ENCODE measurements around the gene TTC21A. TPM values are rescaled to one million over a fixed set of nuclear protein-coding genes. Genes with fewer than 3 reads are reported as not detected.

Gene TTC21A
- total RNA-seq, 2 experiments from 2014 or later = 1.7 to 1.8 TPM

DNA sequence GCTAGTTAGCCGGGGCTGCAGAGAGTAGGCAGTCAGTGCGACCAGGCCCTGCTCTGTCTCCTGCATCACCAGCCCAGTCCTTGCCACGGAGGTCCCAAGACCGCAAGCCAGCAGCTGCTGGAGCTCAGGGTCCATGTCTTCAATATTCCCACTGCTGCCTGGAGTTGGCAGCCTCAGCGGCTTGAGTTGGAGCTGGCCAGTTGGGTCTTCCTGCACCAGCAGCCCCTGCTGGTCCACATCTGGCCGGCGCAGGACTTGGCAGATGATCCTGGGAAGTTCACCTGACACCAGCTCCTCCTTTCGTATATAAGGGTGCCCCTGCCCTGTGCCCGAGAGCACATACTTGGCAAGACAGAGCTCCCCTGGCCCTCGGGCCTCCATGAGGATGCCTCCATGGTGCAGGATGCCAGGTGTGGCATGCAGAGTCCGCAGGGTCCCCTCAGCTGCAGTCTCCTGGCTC lies 79.2 kb downstream of the TTC21A start:
- no peak overlapping the region for H3K27ac Mint-ChIP-seq
- no peak for DNase-seq
- ChIA-PET CTCF (interaction anchor here (1.2 to 15.1 kb wide), 3 partner anchors 21 to 103 kb away, joined by 3 to 587 read pairs (median 7); no protein-coding TSS in a partner anchor), POLR2A (no interaction called here)
- peaks cover 5% of the 10 kb centered on the region for H3K4me1 Mint-ChIP-seq (ENCODE audit: low read depth)
- H3K36me3 Mint-ChIP-seq = no peaks in the 10 kb centered on the region
- no peaks in the 10 kb centered on the region for H3K27me3 Mint-ChIP-seq
- no peaks in the 10 kb centered on the region for H3K9me3 Mint-ChIP-seq
- intact Hi-C loops (cut with micrococcal nuclease) = no loop called here
- no peak overlapping the region for H3K4me3 Mint-ChIP-seq

DNA sequence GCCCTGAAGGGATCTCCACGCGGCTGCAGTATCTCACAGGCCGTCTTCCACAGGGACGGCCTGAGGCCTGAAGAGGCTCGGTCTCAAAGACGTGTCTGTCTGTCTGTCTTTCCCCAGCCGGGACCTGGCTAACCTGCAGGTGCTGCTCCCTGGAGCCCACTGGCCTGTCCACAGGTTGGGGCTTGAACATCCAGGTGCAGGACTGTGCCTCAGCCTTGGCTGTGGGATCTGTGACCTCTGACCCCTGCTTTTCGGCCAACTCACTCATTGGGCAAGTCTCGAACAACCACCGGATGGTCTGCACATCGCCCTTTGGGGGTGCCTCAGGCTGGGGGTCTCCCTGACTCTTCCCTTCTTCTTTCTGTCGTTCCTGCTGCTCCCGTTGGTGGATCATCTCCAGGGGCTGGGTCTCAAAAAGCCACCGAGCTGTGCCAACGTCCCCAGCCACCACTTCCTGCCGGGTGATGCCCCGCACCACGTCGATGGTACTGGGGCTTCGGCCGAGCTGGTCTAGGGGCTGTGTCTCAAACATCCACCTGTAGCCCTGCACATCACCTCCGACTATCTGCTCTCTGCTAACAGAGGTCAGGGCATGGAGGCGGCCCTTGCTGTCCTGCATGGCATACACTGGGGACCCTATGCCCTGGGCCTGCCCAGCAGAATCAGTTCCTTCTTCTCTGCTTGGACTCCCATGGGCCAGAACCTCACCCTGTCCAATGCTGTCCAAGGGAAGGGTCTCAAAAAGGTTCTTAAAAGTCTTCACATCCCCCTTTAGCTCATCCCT lies 80.1 kb downstream of the TTC21A start:
- ChIA-PET CTCF (interaction anchor here (1.0 to 15.1 kb wide), 6 partner anchors 20 to 189 kb away, joined by 3 to 587 read pairs (median 6); no protein-coding TSS in a partner anchor), POLR2A (no interaction called here)
- intact Hi-C loops (cut with micrococcal nuclease) = no loop called here
- H3K4me3 Mint-ChIP-seq = no peak overlapping the region
- H3K9me3 Mint-ChIP-seq = no peaks in the 10 kb centered on the region
- no peaks in the 10 kb centered on the region for H3K36me3 Mint-ChIP-seq
- H3K27ac Mint-ChIP-seq = no peak overlapping the region
- no peaks in the 10 kb centered on the region for H3K27me3 Mint-ChIP-seq
- DNase-seq = no peak
- peaks cover 11% of the 10 kb centered on the region for H3K4me1 Mint-ChIP-seq (ENCODE audit: low read depth)

Small RNAs within 50 kb of the gene (microRNA-seq; reads per million reads assigned to microRNA genes)
- not detected for gene MIR6822 (ENCODE audit: borderline microRNAs expressed, borderline number of aligned reads, borderline replicate concordance)

Other genes starting within 250 kb of the TTC21A start
- gene SCN11A, start 55.7 kb upstream of the TTC21A start, total RNA-seq = under 1 TPM; 0.02 to 0.05 TPM
- gene WDR48, start 55.7 kb upstream of the TTC21A start, total RNA-seq = 10 to 100 TPM; 38.5 to 43.8 TPM
- gene GORASP1, start 53 bp upstream of the TTC21A start, total RNA-seq = 10 to 100 TPM; 32.7 to 34.1 TPM
- gene CSRNP1, start 45.9 kb downstream of the TTC21A start, total RNA-seq = 10 to 100 TPM; 63.0 to 66.2 TPM
- 1 to 10 TPM; 1.3 to 1.6 TPM for gene XIRP1, start 84.9 kb downstream of the TTC21A start, total RNA-seq
- gene CX3CR1, start 172.4 kb downstream of the TTC21A start, total RNA-seq = under 1 TPM; 0.07 to 0.21 TPM
- under 1 TPM; 0.48 to 0.51 TPM for gene CCR8, start 222.0 kb downstream of the TTC21A start, total RNA-seq

Data from activated CD4-positive, alpha-beta memory T cell treated with anti-CD3 and anti-CD28 coated beads for 36 hours (primary cell).